Dermis microvascular lymphatic vessel endothelial cell (primary cell): Measurements from ENCODE around the gene MAPK11. TPM values are rescaled to one million over a fixed set of nuclear protein-coding genes. Genes with fewer than 3 reads are reported as not detected.

Experiments
- total RNA-seq: library from RNA; depleted of rRNA; stranded (reverse); fragments of >200 nt; gene quantifications from 2 replicates; pipeline ENCODE4 v1.2.1, GENCODE V29; 2014

The MAPK11 gene
- total RNA-seq, 1 donor from 2014 or later = 19.9 TPM

Other genes with a start within 250 kb of the MAPK11 start
- gene TTLL8, start 212.1 kb downstream of the MAPK11 start, total RNA-seq = not detected in 2 replicates
- not detected in 2 replicates for gene MLC1, start 185.0 kb downstream of the MAPK11 start, total RNA-seq
- 22.7 and 44.1 TPM in 2 replicates for gene MOV10L1, start 180.4 kb downstream of the MAPK11 start, total RNA-seq
- 0.13 and 0.63 TPM in 2 replicates for gene PANX2, start 99.6 kb downstream of the MAPK11 start, total RNA-seq
- 16.2 and 20.0 TPM in 2 replicates for gene TRABD, start 84.5 kb downstream of the MAPK11 start, total RNA-seq
- 15.8 and 22.6 TPM in 2 replicates for gene SELENOO, start 69.4 kb downstream of the MAPK11 start, total RNA-seq
- 14.0 and 22.0 TPM in 2 replicates for gene TUBGCP6, start 25.4 kb downstream of the MAPK11 start, total RNA-seq
- gene HDAC10, start 19.1 kb downstream of the MAPK11 start, total RNA-seq = 9.4 and 18.2 TPM in 2 replicates
- gene MAPK12, start 8.7 kb downstream of the MAPK11 start, total RNA-seq = 40.6 and 70.2 TPM in 2 replicates
- gene PLXNB2, start 37.3 kb upstream of the MAPK11 start, total RNA-seq = 49.4 and 71.9 TPM in 2 replicates
- 0.64 and 1.9 TPM in 2 replicates for gene DENND6B, start 56.6 kb upstream of the MAPK11 start, total RNA-seq
- gene PPP6R2, start 72.9 kb upstream of the MAPK11 start, total RNA-seq = 39.4 and 58.5 TPM in 2 replicates
- gene SBF1, start 204.7 kb upstream of the MAPK11 start, total RNA-seq = 26.7 and 35.4 TPM in 2 replicates
- gene ADM2, start 211.2 kb upstream of the MAPK11 start, total RNA-seq = 0.13 and 0.25 TPM in 2 replicates
- 0.13 TPM in 1 of 2 replicates, not detected in the other for gene MIOX, start 216.5 kb upstream of the MAPK11 start, total RNA-seq
- gene LMF2, start 237.3 kb upstream of the MAPK11 start, total RNA-seq = 18.4 and 32.6 TPM in 2 replicates
- gene NCAPH2, start 237.8 kb upstream of the MAPK11 start, total RNA-seq = 22.0 and 22.2 TPM in 2 replicates